ENCODE measurements around the gene KL. TPM values are rescaled to one million over a fixed set of nuclear protein-coding genes. Genes with fewer than 3 reads are reported as not detected.

Gene KL
- total and polyA plus RNA-seq, 4 donors: 1.4 to 24.5 (median 5.7) TPM

- ATAC-seq (ENCODE audit: insufficient read depth, low FRiP score) (no peak), DNase-seq (no peak)
- Histone ChIP-seq H3K27me3 (ENCODE audit: control insufficient read depth in 3 of 3, insufficient read depth in 3 of 3, low read length in 2 of 3) (no peaks in the 10 kb centered on the region), H3K36me3 (ENCODE audit: control insufficient read depth in 4 of 4, insufficient read depth in 4 of 4, low read length in 4 of 4) (no peaks in the 10 kb centered on the region), H3K4me3 (no peak overlapping the region), H3K27ac (ENCODE audit: low read depth in 1 of 2, low read length in 1 of 2) (no peak overlapping the region), H3K9ac (ENCODE audit: insufficient read depth in 1 of 2, low read length in 2 of 2) (no peak overlapping the region), H3K4me1 (ENCODE audit: control insufficient read depth in 5 of 5, insufficient read depth in 5 of 5, low read length in 5 of 5) (peaks cover 0 to 4% (median 0%) of the 10 kb centered on the region in 5 donors), H3K9me3 (ENCODE audit: control insufficient read depth in 4 of 4, insufficient read depth in 3 of 4, low read length in 3 of 4) (no peaks in the 10 kb centered on the region)
- 92 to 95% methylated on average over 10 of the region's 10 CpGs for WGBS, 2 donors
- no peak for TF ChIP-seq CTCF (IDR thresholded peaks at IDR 0.05; ENCODE audit: control extremely low read depth, extremely low read depth)
These were observed 60.1 kb downstream of the KL start for GRCh38 chr13:33076001-33076992.

GRCh38 chr13:33078263-33078662 is 62.0 kb downstream of the KL start:
- no peak overlapping the region for H3K27ac ChIP-seq (ENCODE audit: low read depth in 1 of 2, low read length in 1 of 2)
- no peak overlapping the region for H3K4me3 ChIP-seq
- ATAC-seq (ENCODE audit: insufficient read depth, low FRiP score): no peak
- peaks cover 0 to 4% (median 0%) of the 10 kb centered on the region in 5 donors for H3K4me1 ChIP-seq (ENCODE audit: control insufficient read depth in 5 of 5, insufficient read depth in 5 of 5, low read length in 5 of 5)
- H3K27me3 ChIP-seq (ENCODE audit: control insufficient read depth in 3 of 3, insufficient read depth in 3 of 3, low read length in 2 of 3): no peaks in the 10 kb centered on the region
- no peak overlapping the region for H3K9ac ChIP-seq (ENCODE audit: insufficient read depth in 1 of 2, low read length in 2 of 2)
- H3K36me3 ChIP-seq (ENCODE audit: control insufficient read depth in 4 of 4, insufficient read depth in 4 of 4, low read length in 4 of 4): no peaks in the 10 kb centered on the region
- 89 to 92% methylated on average over 3 of the region's 3 CpGs for WGBS, 2 donors
- no peaks in the 10 kb centered on the region for H3K9me3 ChIP-seq (ENCODE audit: control insufficient read depth in 4 of 4, insufficient read depth in 3 of 4, low read length in 3 of 4)
- DNase-seq: no peak
- no peak for TF ChIP-seq CTCF (IDR thresholded peaks at IDR 0.05; ENCODE audit: control extremely low read depth, extremely low read depth)

- H3K27me3 ChIP-seq (ENCODE audit: control insufficient read depth in 3 of 3, insufficient read depth in 3 of 3, low read length in 2 of 3): no peaks in the 10 kb centered on the region
- H3K9ac ChIP-seq (ENCODE audit: insufficient read depth in 1 of 2, low read length in 2 of 2): no peak overlapping the region
- H3K27ac ChIP-seq (ENCODE audit: low read depth in 1 of 2, low read length in 1 of 2): no peak overlapping the region
- ATAC-seq (ENCODE audit: insufficient read depth, low FRiP score) (no peak), DNase-seq (peak in 1 of 3 donors; percentile 18)
- H3K9me3 ChIP-seq (ENCODE audit: control insufficient read depth in 4 of 4, insufficient read depth in 3 of 4, low read length in 3 of 4): no peaks in the 10 kb centered on the region
- peaks cover 0 to 4% (median 0%) of the 10 kb centered on the region in 5 donors for H3K4me1 ChIP-seq (ENCODE audit: control insufficient read depth in 5 of 5, insufficient read depth in 5 of 5, low read length in 5 of 5)
- no peak for TF ChIP-seq CTCF (IDR thresholded peaks at IDR 0.05; ENCODE audit: control extremely low read depth, extremely low read depth)
- WGBS, 2 donors: 23 to 43% methylated on average over 2 of the region's 2 CpGs
- H3K36me3 ChIP-seq (ENCODE audit: control insufficient read depth in 4 of 4, insufficient read depth in 4 of 4, low read length in 4 of 4): no peaks in the 10 kb centered on the region
- no peak overlapping the region for H3K4me3 ChIP-seq
These were observed 63.7 kb downstream of the KL start for GRCh38 chr13:33079960-33080359.
